IMR-90 (cell line): ENCODE results near the gene ALX4. TPM values are rescaled to one million over a fixed set of nuclear protein-coding genes. Genes with fewer than 3 reads are reported as not detected.

ENCODE experiments used
- ATAC-seq: fragments of 200-7000 bp; cut with Tn5 transposase; 2 replicates; pipeline ENCODE4 v1.9.1; 2020; ENCODE audit warnings: low read depth, mild to moderate bottlenecking, moderate library complexity
- BruUV-seq: library from RNA; stranded (reverse); fragments of 400-500 nt; replicated peaks from 2 replicates; lab custom pipeline; 2021; lab: Mats Ljungman, UMichigan
- CTCF ChIA-PET: fragments of 300-600 bp; formaldehyde crosslinking; extraction: SDS; loops from one replicate; lab custom pipeline; 2021; ENCODE audit warnings: antibody characterized with exemption; lab: Yijun Ruan, JAX
- POLR2A ChIA-PET: fragments of 300-600 bp; sonication (Branson Sonifier 250); formaldehyde crosslinking; loops from one replicate; lab custom pipeline; 2022; ENCODE audit warnings: antibody characterized with exemption; ENCODE audit not compliant: unreplicated experiment; lab: Charles Lee
- DNase-seq: peaks from one replicate; pipeline ENCODE4 v3.0.0; 2013
- H2AFZ ChIP-seq: replicated peaks from 2 replicates; pipeline ENCODE3; 2013; ENCODE audit warnings: low read length, mild to moderate bottlenecking; ENCODE audit not compliant: poor library complexity
- H2AK5ac ChIP-seq: 2 replicates; pipeline ENCODE4 v1.6.1; 2013; ENCODE audit warnings: low read depth, low read length, inconsistent platforms
- H2AK9ac ChIP-seq: replicated peaks from 2 replicates; pipeline ENCODE3; 2013; ENCODE audit warnings: mild to moderate bottlenecking, low read depth, low read length, moderate library complexity; ENCODE audit not compliant: poor library complexity
- H2BK120ac ChIP-seq: 2 replicates; pipeline ENCODE4 v1.6.1; 2013; ENCODE audit warnings: low read depth, low read length, inconsistent platforms
- H2BK15ac ChIP-seq: 3 replicates; pipeline ENCODE4 v1.6.1; 2013; ENCODE audit warnings: low read depth, low read length, inconsistent platforms
- H2BK20ac ChIP-seq: 2 replicates; pipeline ENCODE4 v1.6.1; 2013; ENCODE audit warnings: low read depth, mild to moderate bottlenecking, inconsistent platforms, low read length, moderate library complexity
- H2BK5ac ChIP-seq: 2 replicates; pipeline ENCODE4 v1.6.1; 2013; ENCODE audit warnings: mild to moderate bottlenecking, low read depth, low read length, inconsistent platforms; ENCODE audit not compliant: poor library complexity, severe bottlenecking
- H3K14ac ChIP-seq: replicated peaks from 2 replicates; pipeline ENCODE4 v1.6.1; 2013; ENCODE audit warnings: low read depth, low read length, inconsistent platforms
- H3K18ac ChIP-seq: 2 replicates; pipeline ENCODE4 v1.6.1; 2013; ENCODE audit warnings: low read depth, low read length, control low read depth
- H3K23ac ChIP-seq: 2 replicates; pipeline ENCODE4 v1.6.1; 2013; ENCODE audit warnings: low read depth, low read length, inconsistent platforms
- H3K27ac ChIP-seq: 2 replicates; pipeline ENCODE4 v1.5.1; 2013; ENCODE audit warnings: mild to moderate bottlenecking, control low read depth, low read length; ENCODE audit not compliant: insufficient read depth
- H3K27me3 ChIP-seq: 2 replicates; pipeline ENCODE4 v1.6.1; 2013; ENCODE audit warnings: low read length; ENCODE audit not compliant: control insufficient read depth, insufficient read depth
- H3K36me3 ChIP-seq: 2 replicates; pipeline ENCODE4 v1.6.1; 2013; ENCODE audit warnings: low read length, mixed read lengths; ENCODE audit not compliant: control insufficient read depth, insufficient read depth
- H3K4ac ChIP-seq: 2 replicates; pipeline ENCODE4 v1.6.1; 2013; ENCODE audit warnings: low read depth, low read length, inconsistent platforms
- H3K4me1 ChIP-seq: 2 replicates; pipeline ENCODE4 v1.6.1; 2013; ENCODE audit warnings: low read length, mixed read lengths; ENCODE audit not compliant: control insufficient read depth, insufficient read depth
- H3K4me2 ChIP-seq: 2 replicates; pipeline ENCODE4 v1.6.1; 2013; ENCODE audit warnings: low read depth, mild to moderate bottlenecking, control low read depth, low read length, moderate library complexity
- H3K4me3 ChIP-seq: 2 replicates; pipeline ENCODE4 v1.5.1; 2013; ENCODE audit warnings: low read depth, mild to moderate bottlenecking, control low read depth, low read length, moderate library complexity; ENCODE audit not compliant: insufficient read depth
- H3K56ac ChIP-seq: 2 replicates; pipeline ENCODE4 v1.6.1; 2013; ENCODE audit warnings: low read length, inconsistent platforms; ENCODE audit not compliant: insufficient read depth; ENCODE audit errors: extremely low read depth
- H3K79me1 ChIP-seq, 2 experiments: 2 replicates each; pipeline ENCODE4 v1.6.1; 2013; ENCODE audit warnings: low read length in 2 of 2, inconsistent platforms in 1 of 2, low read depth in 1 of 2
- H3K9ac ChIP-seq: 2 replicates; pipeline ENCODE4 v1.6.1; 2013; ENCODE audit warnings: low read depth, low read length, control low read depth
- H3K9me1 ChIP-seq: 2 replicates; pipeline ENCODE4 v1.6.1; 2013; ENCODE audit warnings: low read length, inconsistent platforms; ENCODE audit not compliant: insufficient read depth
- H3K9me3 ChIP-seq: 2 replicates; pipeline ENCODE4 v1.6.1; 2013; ENCODE audit warnings: low read length; ENCODE audit not compliant: control insufficient read depth, insufficient read depth
- H4K20me1 ChIP-seq: 2 replicates; pipeline ENCODE4 v1.6.1; 2013; ENCODE audit warnings: low read length, inconsistent platforms; ENCODE audit not compliant: insufficient read depth
- H4K5ac ChIP-seq: 2 replicates; pipeline ENCODE4 v1.6.1; 2013; ENCODE audit warnings: mild to moderate bottlenecking, low read depth, low read length, control low read depth
- H4K8ac ChIP-seq, 2 experiments: 2 replicates each; pipeline ENCODE4 v1.6.1; 2013; ENCODE audit warnings: low read depth in 2 of 2, low read length in 2 of 2, control low read depth in 1 of 2, inconsistent platforms in 1 of 2
- H4K91ac ChIP-seq: 2 replicates; pipeline ENCODE4 v1.6.1; 2013; ENCODE audit warnings: low read depth, low read length, inconsistent platforms; ENCODE audit not compliant: insufficient read depth
- BHLHE40 ChIP-seq: fragments of 150-350 bp; IDR thresholded peaks from 2 replicates; pipeline ENCODE4 v1.6.1; 2016; ENCODE audit warnings: mild to moderate bottlenecking, low read depth, low read length
- CHD1 ChIP-seq: IDR thresholded peaks from 2 replicates; pipeline ENCODE4 v1.6.1; 2012; ENCODE audit warnings: low read depth, low read length, improper control_type of control experiment
- CTCF ChIP-seq: conservative IDR thresholded peaks from 2 replicates; pipeline ENCODE4 v1.5.1; 2012; ENCODE audit warnings: mild to moderate bottlenecking, low read depth, low read length, improper control_type of control experiment
- ELK1 ChIP-seq: fragments of 150-350 bp; IDR thresholded peaks from 2 replicates; pipeline ENCODE4 v1.6.1; 2016; ENCODE audit warnings: low read depth, mild to moderate bottlenecking, low read length, moderate library complexity, borderline replicate concordance
- FOS ChIP-seq: fragments of 150-350 bp; IDR thresholded peaks from 2 replicates; pipeline ENCODE4 v1.6.1; 2016; ENCODE audit warnings: low read depth, low read length
- MXI1 ChIP-seq: IDR thresholded peaks from 2 replicates; pipeline ENCODE4 v1.6.1; 2012; ENCODE audit warnings: low read depth, mild to moderate bottlenecking, low read length, moderate library complexity, borderline replicate concordance
- NFE2L2 ChIP-seq: fragments of 150-350 bp; IDR thresholded peaks from 2 replicates; pipeline ENCODE4 v1.6.1; 2016; ENCODE audit warnings: low read depth, mild to moderate bottlenecking, low read length
- POLR2A ChIP-seq: IDR thresholded peaks from 2 replicates; pipeline ENCODE4 v1.6.1; 2012; ENCODE audit warnings: mild to moderate bottlenecking, low read depth, low read length
- RCOR1 ChIP-seq: IDR thresholded peaks from 2 replicates; pipeline ENCODE4 v1.6.1; 2012; ENCODE audit warnings: mild to moderate bottlenecking, low read length, improper control_type of control experiment; ENCODE audit not compliant: insufficient replicate concordance
- SMC3 ChIP-seq: fragments of 150-350 bp; IDR thresholded peaks from 2 replicates; pipeline ENCODE4 v1.6.1; 2016; ENCODE audit warnings: low read depth, mild to moderate bottlenecking, antibody characterized with exemption, low read length, moderate library complexity
- WGBS, 2 experiments: methylation state at CpG; one replicate each; pipeline versions ENCODE4 v1.1.5 to v1.1.7; 2013; ENCODE audit warnings: missing lambda C conversion rate in 2 of 2; ENCODE audit not compliant: insufficient read length in 1 of 2; ENCODE audit errors: extremely low coverage in 2 of 2; 5-methylcytosine and 5-hydroxymethylcytosine counted together
- dilution Hi-C: fragments of 300-500 bp; cut with HindIII; formaldehyde crosslinking; loops from one replicate; pipeline ENCODE4 v1.14.3; 2018; ENCODE audit warnings: low sequenced_read_pairs; ENCODE audit not compliant: unreplicated experiment
- in situ Hi-C: fragments of 300-500 bp; cut with MboI; formaldehyde crosslinking; loops from 3 replicates; pipeline ENCODE4 v1.14.3; 2019; ENCODE audit warnings: low sequenced_read_pairs, inconsistent platforms, mixed read lengths
- intact Hi-C: fragments of 100-400 bp; cut with micrococcal nuclease; formaldehyde crosslinking; loops from 2 replicates; pipeline ENCODE4 v1.10.0; 2022
- polyA plus RNA-seq, 3 experiments: library from polyadenylated mRNA; depleted of rRNA; stranded (reverse); fragments of >200 nt; gene quantifications; 2 replicates each; pipeline ENCODE4 v1.2.3, GENCODE V29; 2012; ENCODE audit warnings: low replicate concordance in 1 of 3
- total RNA-seq: library from RNA; depleted of rRNA; stranded (reverse); fragments of >200 nt; gene quantifications from 2 replicates; pipeline ENCODE4 v1.2.3, GENCODE V29; 2012

Gene ALX4
- total and polyA plus RNA-seq, 2 of the 4 experiments (the other 2 are of a cell fraction): not detected

GRCh38 chr11:44226945-44227344, 83.0 kb downstream of the ALX4 start:
- Histone ChIP-seq H3K79me1 (no peaks in the 10 kb centered on the region), H4K8ac (no peak overlapping the region), H3K56ac (no peak overlapping the region), H2AFZ (no peak overlapping the region), H3K27me3 (no peaks in the 10 kb centered on the region), H3K27ac (no peak overlapping the region), H3K4me3 (no peak overlapping the region), H3K9me3 (no peaks in the 10 kb centered on the region), H2BK20ac (no peak overlapping the region), H4K20me1 (no peaks in the 10 kb centered on the region), H2BK5ac (no peak overlapping the region), H3K14ac (no peak overlapping the region), H3K4ac (no peak overlapping the region), H3K4me1 (peaks cover 9% of the 10 kb centered on the region), H2AK9ac (no peak overlapping the region), H2BK120ac (no peak overlapping the region), H4K91ac (no peak overlapping the region), H3K23ac (no peak overlapping the region), H2BK15ac (no peak overlapping the region), H3K9me1 (peaks cover 11% of the 10 kb centered on the region; the same call in 1 of the 2 replicates), H3K4me2 (no peak overlapping the region), H3K9ac (no peak overlapping the region), H3K18ac (no peak overlapping the region), H2AK5ac (no peak overlapping the region), H3K36me3 (no peaks in the 10 kb centered on the region), H4K5ac (no peak overlapping the region)
- WGBS, 2 experiments: 90% methylated on average over 2 of the region's 4 CpGs; no CpG with 5 or more reads in 1 of the 2 experiments
- ATAC-seq (no peak), DNase-seq (no peak)
- POLR2A ChIA-PET: no interaction called here
- dilution Hi-C loops: no loop called here
- in situ Hi-C loops: no loop called here
- intact Hi-C loops: no loop called here
- no TSS peak for BruUV-seq
- TF ChIP-seq POLR2A (no peak), SMC3 (no peak), NFE2L2 (no peak), CHD1 (no peak), RCOR1 (no peak), MXI1 (no peak), BHLHE40 (no peak), FOS (no peak), ELK1 (no peak), CTCF (no peak)
- CTCF ChIA-PET: no interaction called here
